IPS-18a (cell line): ENCODE data around the gene OSCP1.

ENCODE experiments used
- H3K27ac ChIP-seq: one replicate; pipeline ENCODE4 v1.5.1; 2013; ENCODE audit warnings: low read length
- H3K27me3 ChIP-seq: one replicate; pipeline ENCODE4 v1.6.1; 2013; ENCODE audit warnings: mild to moderate bottlenecking, low read length; ENCODE audit not compliant: control insufficient read depth, insufficient read depth
- H3K36me3 ChIP-seq: one replicate; pipeline ENCODE4 v1.6.1; 2013; ENCODE audit warnings: low read depth, low read length; ENCODE audit not compliant: control insufficient read depth
- H3K4me1 ChIP-seq: one replicate; pipeline ENCODE4 v1.6.1; 2013; ENCODE audit warnings: low read depth, low read length; ENCODE audit not compliant: control insufficient read depth
- H3K4me3 ChIP-seq: one replicate; pipeline ENCODE4 v1.5.1; 2013; ENCODE audit warnings: low read length
- H3K9ac ChIP-seq: one replicate; pipeline ENCODE4 v1.6.1; 2013; ENCODE audit warnings: mild to moderate bottlenecking, low read length, moderate library complexity
- H3K9me3 ChIP-seq: one replicate; pipeline ENCODE4 v1.6.1; 2013; ENCODE audit warnings: low read depth, low read length; ENCODE audit not compliant: control insufficient read depth

Gene OSCP1

DNA sequence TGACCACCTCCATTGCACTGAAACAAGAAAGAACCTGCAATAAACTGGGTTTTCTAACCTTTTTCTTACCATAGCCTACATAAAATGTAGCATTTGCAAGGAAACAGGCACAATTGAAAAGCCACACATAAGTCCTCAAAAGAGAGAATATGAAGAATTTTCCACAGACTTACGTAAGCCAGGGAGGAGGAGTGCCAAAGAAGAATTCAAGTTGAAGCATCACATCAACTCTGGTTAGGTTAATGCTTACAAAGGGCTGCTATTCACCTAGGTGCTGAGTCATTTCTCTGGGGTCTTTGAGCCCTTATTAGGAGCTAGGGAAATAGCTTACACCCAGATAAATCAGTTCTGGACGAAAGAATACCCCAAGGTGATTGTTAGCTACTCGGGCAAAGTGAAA, 9.6 kb downstream of the OSCP1 start:
- no peaks in the 10 kb centered on the region for H3K9me3 ChIP-seq

DNA sequence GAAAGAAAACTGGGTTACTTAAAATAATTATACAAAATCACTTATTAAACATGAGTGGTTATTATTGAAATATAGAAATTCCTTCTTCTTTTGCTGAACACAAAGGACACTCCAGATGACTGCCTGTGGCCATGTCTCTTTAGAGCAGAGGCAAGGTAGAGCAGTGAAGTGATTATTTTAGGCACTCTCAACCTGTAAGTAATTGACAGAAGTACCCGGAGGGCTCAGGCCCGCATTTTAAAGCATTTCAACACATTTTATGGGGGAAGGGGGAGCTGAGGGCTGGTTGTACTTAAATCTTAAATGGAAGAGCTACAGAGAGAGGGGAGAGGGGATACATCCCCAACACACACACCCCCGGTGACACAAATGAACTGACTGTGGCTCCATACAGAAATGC, 10.2 kb downstream of the OSCP1 start:
- H3K27me3 ChIP-seq: no peaks in the 10 kb centered on the region
- H3K27ac ChIP-seq: no peak overlapping the region
- H3K9me3 ChIP-seq: no peaks in the 10 kb centered on the region
- H3K9ac ChIP-seq: no peak overlapping the region
- H3K4me3 ChIP-seq: no peak overlapping the region
- H3K4me1 ChIP-seq: no peaks in the 10 kb centered on the region
- no peaks in the 10 kb centered on the region for H3K36me3 ChIP-seq

More for the DNA sequence above, 9.6 kb downstream of the OSCP1 start:
- H3K9ac ChIP-seq: no peak overlapping the region
- H3K4me3 ChIP-seq: no peak overlapping the region
- no peaks in the 10 kb centered on the region for H3K36me3 ChIP-seq
- H3K27me3 ChIP-seq: no peaks in the 10 kb centered on the region
- no peak overlapping the region for H3K27ac ChIP-seq
- no peaks in the 10 kb centered on the region for H3K4me1 ChIP-seq

DNA sequence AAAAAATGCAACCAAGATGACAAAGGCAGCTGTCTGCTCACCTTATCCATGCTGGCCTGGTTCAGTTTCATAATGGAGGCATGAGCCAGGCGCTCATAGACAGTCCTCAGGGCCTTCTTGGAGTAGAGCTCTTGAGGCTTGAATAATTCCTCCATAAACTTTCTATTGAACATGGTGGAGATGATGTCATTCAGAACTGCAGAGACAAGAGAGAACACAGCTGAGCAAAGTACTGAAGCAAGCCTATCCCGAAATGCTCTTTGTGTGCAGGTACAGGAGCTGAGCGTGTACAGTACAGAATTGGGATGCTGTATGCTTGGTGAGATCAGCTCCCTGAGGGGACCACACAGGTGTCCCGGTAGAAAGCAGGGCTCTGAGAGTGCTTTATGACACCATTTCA, 11.5 kb downstream of the OSCP1 start:
- no peak overlapping the region for H3K27ac ChIP-seq
- H3K27me3 ChIP-seq: no peaks in the 10 kb centered on the region
- no peak overlapping the region for H3K9ac ChIP-seq
- H3K9me3 ChIP-seq: no peaks in the 10 kb centered on the region
- H3K4me3 ChIP-seq: no peak overlapping the region
- H3K36me3 ChIP-seq: no peaks in the 10 kb centered on the region
- H3K4me1 ChIP-seq: no peaks in the 10 kb centered on the region

DNA sequence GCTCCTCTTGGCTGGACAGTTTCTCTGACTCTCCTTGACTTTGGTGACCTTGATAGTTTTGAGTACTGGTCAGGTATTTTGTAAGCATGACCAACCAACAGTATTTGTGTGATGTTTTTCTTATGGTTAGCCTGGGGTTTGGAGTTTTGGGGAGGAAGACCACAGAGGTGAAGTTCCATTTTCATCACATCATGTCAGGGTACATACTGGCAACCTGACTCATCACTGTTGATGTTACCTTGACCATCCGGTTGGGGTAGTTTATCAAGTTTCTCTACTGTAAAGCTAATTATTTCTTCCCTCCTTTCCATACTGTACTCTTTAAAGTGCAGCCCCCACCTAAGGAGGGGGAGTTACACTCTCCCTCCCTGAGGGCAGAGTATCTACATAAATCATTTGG, 13.4 kb downstream of the OSCP1 start:
- Histone ChIP-seq H3K36me3 (no peaks in the 10 kb centered on the region), H3K9me3 (no peaks in the 10 kb centered on the region), H3K27ac (no peak overlapping the region), H3K27me3 (no peaks in the 10 kb centered on the region), H3K9ac (no peak overlapping the region), H3K4me3 (no peak overlapping the region), H3K4me1 (no peaks in the 10 kb centered on the region)

DNA sequence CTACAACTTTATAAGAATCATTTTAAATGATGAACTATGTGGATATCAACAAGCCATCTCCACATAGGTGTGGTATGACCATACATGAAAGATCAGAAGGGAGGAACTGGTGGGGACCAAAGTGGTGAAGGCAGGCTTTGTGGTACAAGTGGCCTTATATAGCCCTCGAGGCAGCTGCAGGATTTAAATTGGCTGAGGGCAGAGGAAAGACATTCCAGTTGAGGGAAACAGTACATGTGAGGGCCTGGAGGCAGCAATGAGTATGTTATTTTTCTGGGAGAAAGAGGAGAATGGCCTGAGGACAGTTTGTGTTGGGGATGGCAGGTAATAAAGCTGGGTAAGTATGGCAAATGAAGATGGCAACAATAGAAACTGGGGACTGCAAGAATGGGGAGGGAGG, 17.1 kb downstream of the OSCP1 start:
- H3K9ac ChIP-seq: no peak overlapping the region
- no peak overlapping the region for H3K4me3 ChIP-seq
- no peaks in the 10 kb centered on the region for H3K27me3 ChIP-seq
- H3K36me3 ChIP-seq: no peaks in the 10 kb centered on the region
- H3K4me1 ChIP-seq: no peaks in the 10 kb centered on the region
- H3K27ac ChIP-seq: no peak overlapping the region
- no peaks in the 10 kb centered on the region for H3K9me3 ChIP-seq

DNA sequence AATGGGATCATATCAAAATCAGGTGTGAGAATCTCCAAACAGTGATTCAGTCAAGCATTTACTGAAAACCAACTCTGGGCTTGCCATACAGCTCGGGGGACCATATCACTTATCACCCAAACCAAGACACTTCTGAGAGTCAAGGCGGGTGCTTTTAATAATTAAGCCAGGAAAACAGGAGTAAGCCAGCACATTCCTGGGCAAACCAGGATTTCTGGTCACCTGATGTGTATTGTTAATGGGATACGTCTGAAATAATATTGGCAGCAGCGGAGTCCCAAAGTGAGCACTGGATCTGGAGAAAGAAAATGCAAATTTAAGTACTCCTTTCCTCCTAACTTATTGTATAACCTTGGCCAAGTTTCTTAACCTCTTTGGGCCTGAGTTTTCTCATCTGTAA, 17.6 kb downstream of the OSCP1 start:
- no peaks in the 10 kb centered on the region for H3K36me3 ChIP-seq
- no peak overlapping the region for H3K4me3 ChIP-seq
- no peaks in the 10 kb centered on the region for H3K27me3 ChIP-seq
- no peak overlapping the region for H3K9ac ChIP-seq
- H3K4me1 ChIP-seq: no peaks in the 10 kb centered on the region
- H3K27ac ChIP-seq: no peak overlapping the region
- H3K9me3 ChIP-seq: no peaks in the 10 kb centered on the region

DNA sequence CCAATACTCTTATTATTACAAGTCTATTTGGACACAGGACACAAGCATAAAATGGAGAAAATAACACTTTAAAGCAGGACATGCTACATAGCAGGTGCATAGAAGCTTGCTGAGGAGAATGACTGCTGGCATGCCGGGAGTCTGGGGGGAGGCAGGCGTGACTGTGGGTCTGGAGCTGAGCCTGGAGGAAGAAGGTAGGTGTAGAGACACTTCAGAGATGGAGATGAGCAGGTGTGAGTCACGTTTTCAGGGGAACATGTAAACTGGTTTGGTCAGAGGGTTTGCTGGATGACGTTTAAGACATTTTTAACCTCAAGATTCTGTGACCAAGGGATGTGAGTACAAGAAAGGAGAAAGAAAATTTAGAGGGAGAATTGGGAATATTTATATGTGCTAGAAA, 24.5 kb downstream of the OSCP1 start:
- H3K4me3 ChIP-seq: no peak overlapping the region
- H3K4me1 ChIP-seq: no peaks in the 10 kb centered on the region
- no peaks in the 10 kb centered on the region for H3K27me3 ChIP-seq
- no peak overlapping the region for H3K27ac ChIP-seq
- no peaks in the 10 kb centered on the region for H3K36me3 ChIP-seq
- no peaks in the 10 kb centered on the region for H3K9me3 ChIP-seq
- H3K9ac ChIP-seq: no peak overlapping the region

DNA sequence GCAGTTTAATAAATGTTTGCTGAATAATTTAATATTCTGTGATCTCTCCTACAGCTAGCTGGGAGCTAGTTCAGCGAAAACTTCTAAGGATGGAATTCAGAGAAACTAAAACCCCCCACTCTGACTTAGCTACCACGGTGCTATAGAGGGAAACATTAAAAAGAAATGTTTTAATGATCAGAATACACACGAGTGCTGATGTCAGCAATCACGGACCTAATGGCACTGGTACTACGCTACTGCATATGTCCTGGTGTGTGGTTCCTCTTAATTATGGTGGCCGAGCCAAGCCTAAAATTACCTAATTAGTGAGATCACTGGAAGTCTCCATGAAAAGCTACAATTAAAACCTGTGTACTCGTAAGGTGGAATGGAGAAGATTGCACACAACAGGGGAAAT, 28.6 kb downstream of the OSCP1 start:
- Histone ChIP-seq H3K9ac (no peak overlapping the region), H3K4me3 (no peak overlapping the region), H3K36me3 (no peaks in the 10 kb centered on the region), H3K27me3 (no peaks in the 10 kb centered on the region), H3K9me3 (no peaks in the 10 kb centered on the region), H3K27ac (no peak overlapping the region), H3K4me1 (no peaks in the 10 kb centered on the region)

DNA sequence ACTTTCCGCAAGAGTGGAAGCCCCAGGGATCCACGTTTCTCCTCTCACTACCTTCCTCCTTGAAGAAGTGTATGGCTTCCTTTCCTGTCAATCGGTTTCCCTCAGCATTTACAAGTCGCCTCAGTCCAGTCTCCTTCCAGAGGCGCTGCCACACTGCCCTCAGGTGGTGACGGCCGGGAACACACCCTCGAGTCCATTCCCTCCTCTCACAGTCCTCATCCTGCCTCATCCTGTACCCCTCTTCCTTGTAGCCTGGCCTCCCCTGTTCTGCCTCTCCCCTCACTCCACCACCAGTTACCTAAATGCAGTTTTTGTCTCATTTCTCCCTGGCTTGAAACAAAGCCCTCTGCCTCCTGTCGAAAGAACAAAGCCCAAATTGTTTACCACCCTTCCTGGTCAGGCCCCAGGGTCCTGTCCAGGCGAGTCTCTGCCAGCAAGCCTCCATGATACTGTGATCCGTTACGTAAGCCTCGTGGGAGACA, 29.4 kb downstream of the OSCP1 start:
- Histone ChIP-seq H3K9me3 (no peaks in the 10 kb centered on the region), H3K4me3 (no peak overlapping the region), H3K27me3 (no peaks in the 10 kb centered on the region), H3K27ac (no peak overlapping the region), H3K4me1 (no peaks in the 10 kb centered on the region), H3K9ac (no peak overlapping the region), H3K36me3 (no peaks in the 10 kb centered on the region)

DNA sequence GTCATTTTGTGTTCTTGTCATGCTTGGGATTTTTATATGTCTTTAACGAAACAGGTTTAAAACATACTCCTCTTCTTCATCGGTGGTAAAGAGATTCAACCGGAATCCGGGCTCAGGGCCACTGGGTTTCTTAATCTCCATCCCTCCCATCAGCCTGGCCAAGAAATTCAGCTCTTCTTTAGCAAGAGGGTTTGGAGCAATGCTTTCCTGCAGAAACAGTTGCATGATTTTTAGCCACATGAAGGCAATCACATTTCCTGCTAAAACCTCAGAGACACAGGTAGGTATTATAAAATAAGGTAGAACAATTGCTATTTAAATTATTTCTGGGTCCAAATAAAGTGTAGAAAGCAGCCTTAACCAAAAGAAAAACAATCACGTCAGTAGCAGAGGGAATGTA, 29.8 kb downstream of the OSCP1 start:
- Histone ChIP-seq H3K4me1 (no peaks in the 10 kb centered on the region), H3K4me3 (no peak overlapping the region), H3K27ac (no peak overlapping the region), H3K9ac (no peak overlapping the region), H3K27me3 (no peaks in the 10 kb centered on the region), H3K36me3 (no peaks in the 10 kb centered on the region), H3K9me3 (no peaks in the 10 kb centered on the region)

DNA sequence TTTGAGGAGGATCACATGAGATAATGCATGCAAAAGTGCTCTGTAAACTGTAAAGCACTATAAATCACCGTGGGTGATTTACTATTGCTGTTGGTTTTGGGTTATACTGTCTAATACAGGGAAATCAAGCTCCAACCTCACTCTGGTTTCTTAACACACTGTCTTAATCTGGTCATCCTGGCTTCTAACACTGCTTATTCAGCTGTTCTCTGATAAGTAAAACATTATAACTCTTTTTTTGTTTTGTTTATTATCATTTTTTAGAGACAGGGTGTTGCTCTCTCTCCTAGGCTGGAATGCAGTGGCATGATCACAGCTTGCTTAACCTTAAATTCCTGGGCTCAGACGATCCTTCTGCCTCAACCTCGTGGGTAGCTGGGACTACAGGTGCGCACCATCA, 30.7 kb downstream of the OSCP1 start:
- Histone ChIP-seq H3K4me3 (no peak overlapping the region), H3K9ac (no peak overlapping the region), H3K9me3 (no peaks in the 10 kb centered on the region), H3K36me3 (no peaks in the 10 kb centered on the region), H3K27ac (no peak overlapping the region), H3K4me1 (no peaks in the 10 kb centered on the region), H3K27me3 (no peaks in the 10 kb centered on the region)

DNA sequence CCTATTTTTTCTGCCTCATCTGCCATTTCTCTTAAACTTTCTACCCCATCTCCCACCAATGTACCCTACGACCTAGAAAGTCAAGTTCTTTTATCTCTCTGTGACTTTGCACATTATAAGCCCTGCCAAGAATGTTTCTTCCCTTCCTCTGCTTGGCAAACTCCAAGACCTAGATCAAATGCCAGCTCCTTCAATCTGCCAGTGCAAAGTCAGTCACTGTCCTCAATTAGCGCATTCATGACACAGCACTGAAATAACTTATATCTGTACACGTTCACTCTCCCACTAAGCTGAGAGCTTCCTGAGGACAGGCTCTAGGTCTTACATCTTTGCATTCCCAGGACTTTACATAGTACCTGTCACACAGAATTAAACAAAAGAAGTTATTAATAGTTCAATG, 31.1 kb downstream of the OSCP1 start:
- Histone ChIP-seq H3K4me3 (no peak overlapping the region), H3K27me3 (no peaks in the 10 kb centered on the region), H3K27ac (no peak overlapping the region), H3K4me1 (no peaks in the 10 kb centered on the region), H3K9me3 (no peaks in the 10 kb centered on the region), H3K9ac (no peak overlapping the region), H3K36me3 (no peaks in the 10 kb centered on the region)
